Left ventricle myocardium superior (tissue), 1 donor: Measurements from ENCODE around the gene TOGARAM1. TPM values are rescaled to one million over a fixed set of nuclear protein-coding genes. Genes with fewer than 3 reads are reported as not detected.

Source experiments
- ATAC-seq: fragments of 200-7000 bp; cut with Tn5 transposase; one replicate; pipeline ENCODE4 v1.9.1; 2020; ENCODE audit warnings: mild to moderate bottlenecking, moderate library complexity
- DNase-seq: peaks from one replicate; pipeline ENCODE4 v3.0.0-alpha.2; 2020
- intact Hi-C: fragments of 100-400 bp; cut with micrococcal nuclease; formaldehyde crosslinking; loops from one replicate; pipeline ENCODE4 v1.11.0; 2022
- total RNA-seq: library from RNA; stranded (reverse); fragmentation: NEBNext Ultra II Directional; extraction: Animal tissue kit (Norgen Biotek cat#: 25700); gene quantifications from one replicate; pipeline ENCODE4 v1.2.1, GENCODE V29; 2021
- donor health status: DM: no; HTN: yes; CAD: no; lungs with severe emphysema.

TOGARAM1 gene
- total RNA-seq, 1 donor from 2014 or later, result 21.9 TPM

GRCh38 chr14:44962334-44963043, 499 bp downstream of the TOGARAM1 start:
- intact Hi-C loops, result loop anchor here (5.0 kb wide), 2 partner anchors 50 to 175 kb away; partner anchors contain the start of gene FANCM
- ATAC-seq (peak; percentile 54), DNase-seq (peak; percentile 74)

DNA sequence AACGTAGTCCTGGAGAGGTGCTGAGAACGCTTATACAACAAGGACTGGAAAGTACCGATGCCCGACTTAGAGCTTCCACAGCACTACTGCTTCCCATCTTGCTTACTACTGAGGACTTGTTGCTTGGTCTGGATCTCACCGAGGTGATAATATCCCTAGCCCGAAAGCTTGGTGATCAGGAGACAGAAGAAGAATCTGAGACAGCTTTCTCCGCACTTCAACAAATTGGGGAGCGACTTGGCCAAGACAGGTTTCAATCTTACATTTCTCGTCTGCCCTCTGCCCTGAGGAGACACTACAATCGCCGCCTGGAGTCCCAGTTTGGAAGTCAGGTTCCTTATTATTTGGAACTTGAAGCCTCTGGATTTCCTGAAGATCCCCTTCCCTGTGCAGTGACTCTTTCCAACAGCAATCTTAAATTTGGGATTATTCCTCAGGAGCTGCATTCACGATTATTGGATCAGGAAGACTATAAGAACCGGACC, 1.1 kb downstream of the TOGARAM1 start:
- intact Hi-C loops, result loop anchor here (5.0 kb wide), 2 partner anchors 51 to 174 kb away; partner anchors contain the start of gene FANCM
- no peak for ATAC-seq

DNA sequence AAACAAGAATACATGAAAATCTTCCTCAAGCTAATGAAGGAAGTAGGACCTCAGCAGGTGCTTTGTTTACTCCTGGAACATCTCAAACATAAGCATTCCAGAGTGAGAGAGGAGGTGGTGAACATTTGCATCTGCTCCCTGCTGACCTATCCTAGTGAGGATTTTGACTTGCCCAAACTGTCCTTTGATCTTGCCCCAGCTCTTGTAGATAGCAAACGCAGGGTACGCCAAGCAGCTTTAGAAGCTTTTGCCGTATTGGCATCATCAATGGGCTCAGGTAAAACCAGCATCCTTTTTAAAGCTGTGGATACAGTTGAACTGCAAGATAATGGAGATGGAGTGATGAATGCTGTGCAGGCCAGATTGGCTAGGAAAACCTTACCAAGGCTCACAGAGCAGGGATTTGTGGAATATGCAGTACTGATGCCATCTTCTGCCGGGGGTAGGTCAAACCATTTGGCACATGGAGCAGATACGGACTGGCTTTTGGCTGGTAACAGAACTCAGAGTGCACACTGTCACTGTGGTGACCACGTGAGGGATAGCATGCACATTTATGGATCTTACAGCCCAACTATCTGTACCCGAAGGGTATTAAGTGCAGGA, 1.9 kb downstream of the TOGARAM1 start:
- intact Hi-C loops, result loop anchor here (5.0 kb wide), 2 partner anchors 52 to 173 kb away; partner anchors contain the start of gene FANCM
- peak; percentile 17 for ATAC-seq
- no peak for DNase-seq

More for the DNA sequence above, 1.1 kb downstream of the TOGARAM1 start:
- DNase-seq, result no peak

- intact Hi-C loops, result no loop called here
- no peak for ATAC-seq
These were observed 4.8 kb downstream of the TOGARAM1 start for GRCh38 chr14:44966601-44967336.

GRCh38 chr14:44968714-44969113, 6.7 kb downstream of the TOGARAM1 start:
- no peak for ATAC-seq
- no peak for DNase-seq
- intact Hi-C loops, result no loop called here

More at GRCh38 chr14:44966601-44967336, 4.8 kb downstream of the TOGARAM1 start:
- no peak for DNase-seq

DNA sequence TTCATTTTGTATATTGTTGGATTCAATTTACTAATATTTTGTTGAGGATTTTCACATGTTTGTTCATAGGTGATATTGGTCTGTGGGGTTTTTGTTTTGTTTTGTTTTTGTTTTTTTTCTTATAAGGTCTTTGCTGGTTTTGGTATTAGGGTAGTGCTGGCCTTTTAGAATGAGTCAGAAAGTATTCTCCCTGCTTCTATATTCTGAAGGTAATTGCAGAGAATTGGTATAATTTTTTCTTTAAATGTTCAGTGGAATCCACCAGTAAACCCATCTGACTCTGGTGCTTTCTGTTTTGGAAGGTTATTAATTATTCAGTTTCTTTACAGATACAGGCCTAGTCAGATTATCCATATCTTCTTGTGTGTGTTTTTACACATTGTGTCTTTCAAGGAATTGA, 8.9 kb downstream of the TOGARAM1 start:
- intact Hi-C loops, result no loop called here
- ATAC-seq (no peak), DNase-seq (no peak)

DNA sequence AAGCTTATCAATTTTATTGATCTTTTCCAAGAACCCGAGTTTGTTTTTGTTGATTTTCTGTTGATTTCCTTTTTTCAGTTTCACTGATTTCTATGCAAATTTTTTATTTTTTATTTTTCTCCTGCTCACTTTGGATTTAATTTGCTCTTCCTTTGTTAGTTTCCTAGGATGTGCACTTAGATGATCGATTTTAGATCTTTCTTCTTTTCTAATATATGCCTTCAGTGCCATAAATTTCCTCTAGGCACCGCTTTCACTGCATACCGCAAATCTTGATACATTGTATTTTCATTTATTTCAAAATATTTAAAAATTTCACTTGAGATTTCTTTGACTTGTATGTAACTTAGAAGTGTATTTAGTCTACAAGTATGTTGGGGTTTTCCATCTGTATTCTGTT, 9.5 kb downstream of the TOGARAM1 start:
- no peak for ATAC-seq
- no peak for DNase-seq
- intact Hi-C loops, result no loop called here

GRCh38 chr14:44979273-44979672, 17.3 kb downstream of the TOGARAM1 start:
- no peak for ATAC-seq
- intact Hi-C loops, result no loop called here

DNA sequence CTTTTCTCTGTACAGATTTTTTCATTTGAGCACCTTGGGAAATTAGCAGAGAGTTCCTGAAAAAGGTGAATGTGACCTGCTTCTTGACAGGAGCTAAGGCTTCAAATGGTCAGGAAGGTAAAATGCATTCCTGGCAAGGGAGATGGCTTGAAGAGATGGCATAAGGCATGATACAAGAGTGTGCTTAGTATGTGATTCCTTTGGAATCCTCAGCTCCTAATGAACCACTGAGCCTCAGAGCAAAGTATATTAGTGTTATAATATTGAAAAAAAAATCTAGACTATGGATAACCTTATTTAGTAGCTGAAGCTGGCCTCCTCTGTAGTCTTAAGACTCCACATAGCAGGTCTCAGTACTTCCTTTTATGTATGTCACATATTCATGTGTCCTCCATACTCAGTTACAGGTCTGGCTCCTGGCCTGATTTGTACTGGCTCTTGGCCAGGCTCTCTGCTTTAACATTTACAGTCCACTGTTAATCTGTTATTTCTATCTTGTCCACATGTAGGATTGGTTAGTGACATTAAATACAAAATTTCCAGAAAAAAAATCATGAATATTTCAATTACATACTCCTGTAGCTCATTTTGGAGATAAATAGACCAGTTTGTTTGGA, 17.9 kb downstream of the TOGARAM1 start:
- intact Hi-C loops, result no loop called here
- peak; percentile 86 for ATAC-seq
- peak; percentile 69 for DNase-seq

More at GRCh38 chr14:44979273-44979672, 17.3 kb downstream of the TOGARAM1 start:
- DNase-seq, result no peak

DNA sequence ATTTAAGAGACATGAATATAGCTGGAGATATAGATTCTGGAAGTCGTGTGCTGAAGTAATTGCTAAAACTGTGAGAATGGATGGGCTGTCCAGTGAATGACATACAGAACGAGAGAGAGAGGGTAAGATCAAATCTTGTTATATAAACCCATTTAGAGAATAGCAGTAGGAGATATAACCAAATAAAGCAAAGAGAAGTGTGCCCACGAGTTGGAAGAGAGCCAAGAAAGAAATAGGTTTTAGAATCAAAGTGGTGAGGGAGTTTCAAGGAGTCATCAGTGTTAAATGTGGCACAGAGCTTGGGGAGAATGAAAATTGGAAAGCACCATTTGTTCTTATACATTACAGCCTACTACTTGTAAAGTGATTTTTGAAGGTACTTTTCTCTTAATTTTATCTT, 19.2 kb downstream of the TOGARAM1 start:
- intact Hi-C loops, result no loop called here
- DNase-seq (no peak), ATAC-seq (no peak)

- no peak for ATAC-seq
- DNase-seq, result no peak
- intact Hi-C loops, result no loop called here
These were observed 20.6 kb downstream of the TOGARAM1 start for GRCh38 chr14:44982594-44982993.

- intact Hi-C loops, result no loop called here
- DNase-seq (peak; percentile 42), ATAC-seq (peak; percentile 84)
These were observed 26.7 kb downstream of the TOGARAM1 start for GRCh38 chr14:44988694-44989093.

- intact Hi-C loops, result no loop called here
- DNase-seq (no peak), ATAC-seq (peak; percentile 49)
These were observed 27.8 kb downstream of the TOGARAM1 start for GRCh38 chr14:44989497-44990440.

- DNase-seq (no peak), ATAC-seq (no peak)
- intact Hi-C loops, result no loop called here
These were observed 28.5 kb downstream of the TOGARAM1 start for GRCh38 chr14:44990533-44990932.

GRCh38 chr14:44995196-44995595, 33.2 kb downstream of the TOGARAM1 start:
- no peak for DNase-seq
- peak; percentile 65 for ATAC-seq
- intact Hi-C loops, result no loop called here

- DNase-seq (no peak), ATAC-seq (no peak)
- intact Hi-C loops, result no loop called here
These were observed 33.8 kb downstream of the TOGARAM1 start for GRCh38 chr14:44995770-44996294.

- intact Hi-C loops, result no loop called here
- no peak for ATAC-seq
- no peak for DNase-seq
These were observed 41.9 kb downstream of the TOGARAM1 start for GRCh38 chr14:45003924-45004323.

DNA sequence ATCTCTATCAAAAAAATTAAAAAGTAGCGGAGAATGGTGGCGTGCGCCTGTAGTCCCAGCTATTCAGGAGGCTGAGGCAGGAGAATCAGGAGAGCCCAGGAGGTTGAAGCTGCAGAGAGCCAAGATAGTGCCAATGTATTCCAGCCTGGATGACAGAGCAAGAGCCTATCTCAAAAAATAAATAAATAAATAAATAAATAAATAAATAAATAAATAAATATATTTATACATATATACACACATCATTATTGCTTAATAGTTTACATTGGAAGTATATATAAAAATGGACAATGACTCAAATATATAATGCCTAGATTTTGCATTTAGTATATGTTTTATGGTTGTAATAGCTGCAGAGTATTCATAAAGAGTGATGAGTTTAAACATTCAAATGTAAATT, 53.1 kb downstream of the TOGARAM1 start:
- intact Hi-C loops, result no loop called here
- DNase-seq (no peak), ATAC-seq (no peak)
